Duodenal mucosa (tissue), 2 donors: ENCODE measurements around the gene HNRNPA2B1.
"Not testable (repeated sequence)": the region's sequence is repeated elsewhere in the genome, so short reads cannot be mapped to it uniquely, and the experiment has no call there.

Experiments used
- H3K27ac ChIP-seq: one replicate; pipeline ENCODE4 v1.7.0; 2013; ENCODE audit warnings: low read depth, low read length
- H3K27me3 ChIP-seq, 2 donors: one replicate each; pipeline ENCODE4 v1.7.0; 2013; ENCODE audit warnings: low read length in 2 of 2, control low read depth in 1 of 2; ENCODE audit not compliant: insufficient read depth in 2 of 2, control insufficient read depth in 1 of 2
- H3K36me3 ChIP-seq, 2 donors: one replicate each; pipeline ENCODE4 v1.7.0; 2013; ENCODE audit warnings: low read length in 2 of 2, control low read depth in 1 of 2; ENCODE audit not compliant: insufficient read depth in 2 of 2, control insufficient read depth in 1 of 2
- H3K4me1 ChIP-seq, 2 donors: one replicate each; pipeline ENCODE4 v1.7.0; 2013; ENCODE audit warnings: low read length in 2 of 2, control low read depth in 1 of 2; ENCODE audit not compliant: insufficient read depth in 2 of 2, control insufficient read depth in 1 of 2
- H3K4me3 ChIP-seq, 2 donors: one replicate each; pipeline ENCODE4 v1.7.0; 2013; ENCODE audit warnings: low read length in 2 of 2, low read depth in 1 of 2
- H3K9ac ChIP-seq, 2 donors: one replicate each; pipeline ENCODE4 v1.7.0; 2013; ENCODE audit warnings: low read length in 2 of 2, low read depth in 1 of 2
- H3K9me3 ChIP-seq, 2 donors: one replicate each; pipeline ENCODE4 v1.7.0; 2013; ENCODE audit warnings: low read length in 2 of 2, control low read depth in 1 of 2; ENCODE audit not compliant: control insufficient read depth in 1 of 2

The HNRNPA2B1 gene

DNA sequence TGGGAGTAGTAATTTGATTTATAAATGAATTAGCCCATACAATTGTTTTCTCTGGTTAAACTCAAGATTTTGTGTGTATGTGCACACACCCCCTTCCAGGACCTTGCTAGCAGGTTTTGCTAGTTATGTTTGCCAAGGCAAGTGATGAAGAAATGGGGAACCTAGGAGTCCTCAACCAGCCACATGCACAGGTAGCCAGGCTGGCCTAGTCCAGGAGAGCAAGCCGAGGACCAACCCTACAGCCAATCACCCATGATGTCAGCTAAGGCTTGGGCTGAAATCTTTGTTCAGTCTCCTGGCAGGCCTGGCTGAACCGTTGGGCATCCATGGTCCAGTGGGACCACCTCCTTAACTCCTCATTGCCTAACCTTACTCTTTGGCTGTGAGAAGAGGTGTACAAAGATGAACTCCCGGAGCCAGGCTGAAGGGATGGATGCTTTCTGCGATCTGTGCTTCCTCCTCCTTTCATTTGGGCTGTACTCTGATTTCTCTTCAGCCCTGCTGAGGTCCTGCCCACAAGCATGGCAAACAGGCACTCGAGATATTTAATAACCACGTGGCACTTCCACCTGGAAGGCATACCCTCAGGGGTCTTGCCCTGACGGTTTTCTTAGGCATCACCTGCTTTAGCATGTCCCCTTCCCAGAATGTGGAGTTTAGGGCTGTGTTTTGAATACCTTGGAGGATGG is 22.1 kb downstream of the HNRNPA2B1 start:
- no peak overlapping the region for H3K4me3 ChIP-seq
- peaks cover 0 to 12% of the 10 kb centered on the region in 2 donors for H3K4me1 ChIP-seq
- H3K9ac ChIP-seq: no peak overlapping the region
- no peaks in the 10 kb centered on the region for H3K9me3 ChIP-seq
- no peaks in the 10 kb centered on the region for H3K36me3 ChIP-seq
- no peaks in the 10 kb centered on the region for H3K27me3 ChIP-seq
- no peak overlapping the region for H3K27ac ChIP-seq

DNA sequence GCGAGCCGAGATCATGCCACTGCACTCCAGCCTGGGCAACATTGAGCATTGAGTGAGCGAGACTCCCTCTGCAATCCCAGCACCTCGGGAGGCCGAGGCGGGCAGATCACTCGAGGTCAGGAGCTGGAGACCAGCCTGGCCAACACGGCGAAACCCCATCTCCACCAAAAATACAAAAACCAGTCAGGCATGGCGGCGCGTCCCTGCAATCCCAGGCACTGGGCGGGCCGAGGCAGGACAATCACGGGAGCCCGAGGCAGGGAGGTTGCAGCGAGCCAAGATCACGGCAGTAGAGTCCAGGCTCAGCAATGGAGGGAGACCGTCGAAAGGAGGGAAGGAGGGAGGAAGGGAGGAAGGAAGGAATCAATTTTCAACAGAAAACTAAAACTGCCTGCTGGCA is 23.3 kb downstream of the HNRNPA2B1 start:
- H3K36me3 ChIP-seq, H3K9ac ChIP-seq, H3K4me3 ChIP-seq, H3K27ac ChIP-seq, H3K9me3 ChIP-seq, H3K27me3 ChIP-seq: not testable (repeated sequence)
- H3K4me1 ChIP-seq: peaks cover 0 to 12% of the 10 kb centered on the region in 2 donors

DNA sequence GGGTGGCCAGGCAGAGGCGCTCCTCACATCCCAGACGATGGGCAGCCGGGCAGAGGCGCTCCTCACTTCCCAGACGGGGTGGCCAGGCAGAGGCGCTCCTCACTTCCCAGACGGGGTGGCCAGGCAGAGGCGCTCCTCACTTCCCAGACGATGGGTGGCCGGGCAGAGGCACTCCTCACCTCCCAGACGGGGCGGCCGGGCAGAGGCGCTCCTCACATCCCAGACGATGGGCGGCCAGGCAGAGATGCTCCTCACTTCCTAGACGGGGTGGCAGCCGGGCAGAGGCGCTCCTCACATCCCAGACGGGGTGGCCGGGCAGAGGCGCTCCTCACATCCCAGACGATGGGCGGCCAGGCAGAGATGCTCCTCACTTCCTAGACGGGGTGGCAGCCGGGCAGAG is 23.9 kb downstream of the HNRNPA2B1 start:
- not testable (repeated sequence) for H3K27ac ChIP-seq, H3K27me3 ChIP-seq, H3K4me3 ChIP-seq, H3K36me3 ChIP-seq, H3K9ac ChIP-seq, H3K9me3 ChIP-seq
- H3K4me1 ChIP-seq: peaks cover 0 to 12% of the 10 kb centered on the region in 2 donors

DNA sequence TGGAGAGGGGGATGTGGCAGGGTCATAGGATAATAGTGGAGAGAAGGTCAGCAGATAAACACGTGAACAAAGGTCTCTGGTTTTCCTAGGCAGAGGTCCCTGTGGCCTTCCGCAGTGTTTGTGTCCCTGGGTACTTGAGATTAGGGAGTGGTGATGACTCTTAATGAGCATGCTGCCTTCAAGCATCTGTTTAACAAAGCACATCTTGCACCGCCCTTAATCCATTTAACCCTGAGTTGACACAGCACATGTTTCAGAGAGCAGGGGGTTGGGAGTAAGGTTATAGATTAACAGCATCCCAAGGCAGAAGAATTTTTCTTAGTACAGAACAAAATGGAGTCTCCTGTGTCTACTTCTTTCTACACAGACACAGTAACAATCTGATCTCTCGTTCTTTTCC is 24.6 kb downstream of the HNRNPA2B1 start:
- not testable (repeated sequence) for H3K4me3 ChIP-seq, H3K27me3 ChIP-seq, H3K4me1 ChIP-seq, H3K27ac ChIP-seq, H3K9me3 ChIP-seq, H3K36me3 ChIP-seq, H3K9ac ChIP-seq

DNA sequence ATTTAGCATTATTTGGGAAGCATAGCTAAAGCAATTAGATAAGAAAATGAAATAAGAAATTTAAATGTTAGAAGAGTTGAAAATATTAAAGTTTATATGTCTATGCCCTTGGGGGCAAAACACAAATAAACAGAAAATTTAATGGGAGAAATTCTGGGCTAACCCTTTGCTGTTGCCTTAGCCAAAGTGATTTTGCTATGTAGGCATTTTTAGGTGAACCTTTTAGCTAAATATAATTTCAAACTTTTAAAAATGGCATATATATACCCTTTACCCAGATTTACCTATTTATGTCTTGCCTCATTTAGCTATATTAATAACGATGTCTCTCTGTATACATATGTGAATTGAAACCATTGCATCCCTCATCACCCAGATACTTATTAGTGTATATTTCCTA is 28.5 kb downstream of the HNRNPA2B1 start:
- H3K36me3 ChIP-seq: no peaks in the 10 kb centered on the region
- no peaks in the 10 kb centered on the region for H3K27me3 ChIP-seq
- H3K27ac ChIP-seq: no peak overlapping the region
- no peaks in the 10 kb centered on the region for H3K9me3 ChIP-seq
- H3K9ac ChIP-seq: no peak overlapping the region
- H3K4me1 ChIP-seq: peaks cover 6% of the 10 kb centered on the region in 2 donors
- no peak overlapping the region for H3K4me3 ChIP-seq

DNA sequence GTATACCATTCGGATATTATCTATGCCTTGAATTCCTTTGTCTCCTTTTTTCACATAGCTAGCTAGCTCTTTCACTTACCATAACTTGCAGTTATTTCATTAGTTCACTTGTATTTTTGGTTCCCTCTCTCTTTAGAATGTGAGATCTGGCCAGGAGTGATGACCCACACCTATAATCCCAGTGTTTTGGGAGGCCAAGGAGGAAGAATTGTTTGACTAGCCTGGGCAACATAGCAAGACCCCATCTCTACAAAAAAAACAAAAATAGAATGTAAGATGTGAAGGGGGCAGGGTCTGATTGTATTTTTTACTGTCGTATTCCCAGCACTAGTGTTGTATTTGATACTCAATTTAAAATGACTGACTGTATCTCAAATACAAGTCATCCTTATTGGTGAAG is 28.9 kb downstream of the HNRNPA2B1 start:
- Histone ChIP-seq H3K36me3 (no peaks in the 10 kb centered on the region), H3K27ac (no peak overlapping the region), H3K4me1 (peaks cover 10% of the 10 kb centered on the region in 2 donors), H3K9me3 (no peaks in the 10 kb centered on the region), H3K27me3 (no peaks in the 10 kb centered on the region), H3K4me3 (no peak overlapping the region), H3K9ac (no peak overlapping the region)

DNA sequence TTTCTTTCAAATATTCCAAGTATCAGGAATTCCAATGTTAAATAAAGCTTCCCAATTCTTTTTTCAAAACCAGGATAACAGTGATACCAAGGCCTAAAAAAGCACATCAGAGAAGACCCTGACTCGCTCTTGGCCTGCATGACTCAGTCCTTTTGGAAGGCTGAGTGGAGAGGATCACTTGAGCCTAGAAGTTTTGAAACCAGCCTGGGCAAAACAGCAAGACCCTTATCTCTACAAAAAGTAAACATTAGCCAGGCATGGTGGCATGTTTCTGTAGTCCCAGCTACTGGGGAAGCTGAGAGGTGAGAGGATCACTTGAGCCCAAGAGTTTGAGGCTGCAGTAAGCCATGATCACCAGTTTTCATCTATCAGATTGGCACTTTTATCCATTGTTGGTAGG is 29.9 kb downstream of the HNRNPA2B1 start:
- no peaks in the 10 kb centered on the region for H3K36me3 ChIP-seq
- H3K4me1 ChIP-seq: peaks cover 20% of the 10 kb centered on the region in 2 donors
- no peaks in the 10 kb centered on the region for H3K9me3 ChIP-seq

DNA sequence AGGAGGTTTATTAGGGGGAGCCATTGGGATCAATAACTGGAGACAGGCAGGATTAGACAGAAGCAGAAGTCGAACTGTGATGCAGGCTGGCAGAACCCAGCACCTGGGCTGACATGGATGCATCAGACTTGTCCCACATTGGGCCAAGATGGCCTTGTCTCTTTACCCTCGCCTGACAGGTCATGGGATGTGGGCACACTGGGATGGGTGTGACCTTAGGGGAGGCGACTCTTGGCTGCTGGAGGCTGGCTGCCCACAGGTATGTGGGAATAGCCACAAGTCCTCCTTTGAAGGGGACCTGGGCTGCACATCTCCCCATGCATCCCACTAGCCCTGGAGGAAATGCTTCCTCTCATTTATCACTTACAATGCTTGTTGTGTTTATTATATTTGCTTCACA is 31.3 kb downstream of the HNRNPA2B1 start:
- H3K9ac ChIP-seq: no peak overlapping the region
- H3K9me3 ChIP-seq: no peaks in the 10 kb centered on the region
- H3K27me3 ChIP-seq: no peaks in the 10 kb centered on the region
- H3K36me3 ChIP-seq: no peaks in the 10 kb centered on the region
- no peak overlapping the region for H3K4me3 ChIP-seq
- H3K4me1 ChIP-seq: peaks cover 20% of the 10 kb centered on the region in 2 donors
- H3K27ac ChIP-seq: no peak overlapping the region

More for the DNA sequence above, 29.9 kb downstream of the HNRNPA2B1 start:
- Histone ChIP-seq H3K27me3 (no peaks in the 10 kb centered on the region), H3K9ac (no peak overlapping the region), H3K27ac (no peak overlapping the region), H3K4me3 (no peak overlapping the region)

DNA sequence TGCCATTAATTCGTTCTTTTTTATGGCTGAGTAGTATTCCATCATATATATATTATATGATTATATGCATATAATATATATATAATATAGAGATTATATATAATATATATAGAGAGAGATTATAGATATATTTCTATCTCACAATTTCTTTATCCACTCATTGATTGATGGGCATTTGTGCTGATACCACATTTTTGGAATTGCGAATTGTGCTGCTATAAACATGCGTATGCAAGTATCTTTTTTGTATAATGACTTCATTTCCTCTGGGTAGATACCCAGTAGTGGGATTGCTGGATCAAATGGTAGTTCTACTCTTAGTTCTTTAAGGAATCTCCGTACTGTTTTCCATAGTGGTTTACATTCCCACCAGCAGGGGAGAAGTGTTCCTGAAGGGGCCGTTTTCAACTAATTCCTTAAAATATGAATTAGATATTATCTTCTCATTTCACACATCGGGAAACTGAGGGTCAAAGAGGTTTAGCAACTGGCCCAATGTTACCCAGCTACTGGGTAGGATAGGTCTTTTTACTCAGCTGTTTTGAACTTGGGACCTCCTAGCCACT is 32.0 kb downstream of the HNRNPA2B1 start:
- Histone ChIP-seq H3K9me3 (no peaks in the 10 kb centered on the region), H3K4me3 (no peak overlapping the region), H3K27me3 (no peaks in the 10 kb centered on the region), H3K27ac (no peak overlapping the region), H3K36me3 (no peaks in the 10 kb centered on the region), H3K4me1 (peaks cover 20% of the 10 kb centered on the region in 2 donors), H3K9ac (no peak overlapping the region)

DNA sequence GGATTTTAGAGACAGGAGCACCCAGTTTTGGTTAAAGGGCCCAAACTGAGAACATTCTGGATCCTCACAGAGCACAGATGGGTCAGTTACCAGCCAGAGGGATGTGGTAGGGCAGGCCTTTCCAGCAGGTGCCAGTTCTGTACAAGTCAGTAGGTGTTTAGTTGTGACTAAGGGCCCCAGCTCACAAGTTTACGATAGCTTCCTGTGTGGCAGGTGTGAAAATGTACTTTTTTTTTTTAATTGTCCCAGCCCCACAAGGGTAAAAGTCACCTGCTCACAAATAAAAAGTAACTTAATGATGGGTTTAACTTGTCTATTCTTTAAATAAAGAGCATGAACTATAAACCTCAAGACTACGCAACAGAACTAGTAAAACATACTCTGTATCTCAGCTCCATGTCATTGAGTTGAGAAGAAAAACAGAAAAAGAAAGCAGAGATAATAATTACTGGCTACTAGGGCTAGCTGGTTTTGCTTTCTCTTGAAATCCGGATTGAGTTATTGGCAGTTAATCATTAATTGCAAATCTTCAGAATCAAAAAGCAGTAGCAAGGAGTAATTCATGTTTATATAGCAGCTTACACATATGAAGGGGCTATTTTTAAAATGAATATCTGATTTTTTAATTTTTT is 33.1 kb downstream of the HNRNPA2B1 start:
- H3K27ac ChIP-seq: peak overlapping the region; percentile 6
- H3K27me3 ChIP-seq: no peaks in the 10 kb centered on the region
- peak overlapping the region; percentile 17 to 56 for H3K4me3 ChIP-seq
- no peaks in the 10 kb centered on the region for H3K36me3 ChIP-seq
- peak overlapping the region in 1 of 2 donors; percentile 20 for H3K9ac ChIP-seq
- no peaks in the 10 kb centered on the region for H3K9me3 ChIP-seq
- peaks cover 20% of the 10 kb centered on the region in 2 donors for H3K4me1 ChIP-seq
